Measurements from ENCODE around the gene COQ8A.

COQ8A gene

DNA sequence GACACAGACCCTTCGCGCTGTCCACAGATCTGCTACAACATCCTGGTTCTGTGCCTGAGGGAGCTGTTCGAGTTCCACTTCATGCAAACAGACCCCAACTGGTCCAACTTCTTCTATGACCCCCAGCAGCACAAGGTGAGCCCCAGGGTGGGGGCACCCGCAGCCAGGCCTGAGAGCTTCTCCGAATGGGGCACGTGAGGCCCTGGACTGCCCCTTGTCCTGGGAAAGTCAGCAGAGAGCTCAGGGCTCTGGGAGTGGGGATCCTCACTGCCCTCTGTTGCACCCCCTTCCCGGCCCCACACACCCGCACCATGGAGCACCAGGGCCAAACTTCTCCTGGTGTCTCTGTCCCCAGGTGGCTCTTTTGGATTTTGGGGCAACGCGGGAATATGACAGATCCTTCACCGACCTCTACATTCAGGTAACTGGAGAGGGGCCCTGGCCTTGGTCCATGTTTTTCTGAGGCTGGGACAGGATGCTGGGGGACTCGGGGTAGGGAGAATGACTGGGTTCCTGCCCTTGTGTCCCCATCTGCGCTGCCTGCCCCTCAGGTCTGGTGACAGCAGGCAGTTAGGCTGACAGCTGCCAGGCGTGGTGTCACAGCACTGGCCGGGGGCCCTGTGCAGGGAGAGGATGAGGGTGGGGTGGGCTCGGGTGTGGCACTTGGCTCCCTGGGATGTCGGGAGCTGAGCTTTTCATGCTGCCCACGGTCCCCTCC, 44.6 kb downstream of the COQ8A start:
- Histone ChIP-seq H3K9me3 (no peaks in the 10 kb centered on the region), H3K4me3 (no peak overlapping the region), H3K36me3 (replicated peaks) (peaks cover 15% of the 10 kb centered on the region), H3K27me3 (ENCODE audit: low read depth) (no peaks in the 10 kb centered on the region), H3K4me1 (no peaks in the 10 kb centered on the region)
- no peak for DNase-seq (ENCODE audit: low spot score in 2 of 2)
- in situ Hi-C loops (cut with MboI; ENCODE audit: low sequenced_read_pairs): no loop called here

DNA sequence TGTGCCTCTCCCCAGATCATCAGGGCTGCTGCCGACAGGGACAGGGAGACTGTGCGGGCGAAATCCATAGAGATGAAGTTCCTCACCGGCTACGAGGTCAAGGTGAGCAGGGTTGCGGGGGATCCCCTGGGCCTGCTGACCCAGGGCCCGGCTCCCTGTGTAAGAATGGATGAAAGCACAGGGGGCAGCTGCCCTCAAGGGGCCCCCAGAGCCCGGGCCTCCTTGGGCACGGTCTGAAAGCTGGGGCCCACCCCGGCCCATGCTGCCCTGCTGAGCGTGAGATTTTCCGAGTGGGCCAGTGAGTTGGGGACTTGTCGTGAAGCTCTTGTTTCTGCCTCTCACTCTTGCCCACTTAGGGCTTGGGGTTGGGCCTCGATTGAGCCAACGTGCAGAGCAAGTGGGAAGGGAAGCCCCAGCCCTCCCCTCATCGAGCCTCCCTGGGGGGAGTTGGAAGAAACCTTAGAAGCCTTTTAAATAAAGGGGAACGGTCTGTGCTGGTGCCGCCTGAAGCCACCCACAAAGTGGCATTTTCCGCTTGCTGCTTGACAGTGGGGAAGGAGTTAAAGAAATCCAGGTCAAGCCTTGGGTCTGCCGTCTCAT, 45.2 kb downstream of the COQ8A start:
- no peak overlapping the region for H3K4me3 ChIP-seq
- no peaks in the 10 kb centered on the region for H3K27me3 ChIP-seq (ENCODE audit: low read depth)
- peaks cover 15% of the 10 kb centered on the region for H3K36me3 ChIP-seq (replicated peaks)
- no peaks in the 10 kb centered on the region for H3K9me3 ChIP-seq
- no peaks in the 10 kb centered on the region for H3K4me1 ChIP-seq
- in situ Hi-C loops (cut with MboI; ENCODE audit: low sequenced_read_pairs): no loop called here
- DNase-seq (ENCODE audit: low spot score in 2 of 2): no peak

DNA sequence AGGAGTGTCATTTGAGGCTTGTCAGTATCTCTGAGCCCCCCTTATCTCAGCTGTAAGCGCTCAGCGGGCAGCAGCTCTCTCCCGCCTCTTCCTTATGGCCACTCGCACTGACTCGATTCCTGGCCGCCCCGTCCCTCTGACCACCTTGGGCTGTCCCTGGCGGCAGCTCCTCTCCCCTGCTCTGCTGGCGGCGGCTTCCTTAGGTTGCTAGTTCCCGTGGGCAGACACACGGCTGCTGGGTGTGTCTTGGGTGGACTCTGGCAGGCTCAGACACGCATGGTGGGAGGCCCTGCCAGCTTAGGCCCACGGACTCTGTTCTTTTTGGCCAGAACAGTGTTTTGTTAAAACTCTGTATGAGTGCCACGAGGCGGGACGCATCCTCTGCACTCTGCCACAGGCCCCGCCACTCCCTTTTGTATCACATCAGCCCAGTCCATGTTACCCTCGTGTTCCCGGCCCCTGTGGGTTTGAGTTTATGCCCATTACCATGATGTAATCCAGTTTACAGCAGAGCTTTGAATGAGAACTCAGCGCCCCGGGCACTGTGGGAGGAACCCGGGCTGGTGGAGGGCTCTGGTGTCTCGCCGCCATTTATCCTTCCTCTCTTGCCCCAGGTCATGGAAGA, 45.9 kb downstream of the COQ8A start:
- Histone ChIP-seq H3K27me3 (ENCODE audit: low read depth) (no peaks in the 10 kb centered on the region), H3K4me1 (no peaks in the 10 kb centered on the region; the same call in 1 of the 2 replicates), H3K36me3 (replicated peaks) (peaks cover 15% of the 10 kb centered on the region), H3K9me3 (no peaks in the 10 kb centered on the region), H3K4me3 (no peak overlapping the region)
- in situ Hi-C loops (cut with MboI; ENCODE audit: low sequenced_read_pairs): no loop called here
- no peak for DNase-seq (ENCODE audit: low spot score in 2 of 2)

DNA sequence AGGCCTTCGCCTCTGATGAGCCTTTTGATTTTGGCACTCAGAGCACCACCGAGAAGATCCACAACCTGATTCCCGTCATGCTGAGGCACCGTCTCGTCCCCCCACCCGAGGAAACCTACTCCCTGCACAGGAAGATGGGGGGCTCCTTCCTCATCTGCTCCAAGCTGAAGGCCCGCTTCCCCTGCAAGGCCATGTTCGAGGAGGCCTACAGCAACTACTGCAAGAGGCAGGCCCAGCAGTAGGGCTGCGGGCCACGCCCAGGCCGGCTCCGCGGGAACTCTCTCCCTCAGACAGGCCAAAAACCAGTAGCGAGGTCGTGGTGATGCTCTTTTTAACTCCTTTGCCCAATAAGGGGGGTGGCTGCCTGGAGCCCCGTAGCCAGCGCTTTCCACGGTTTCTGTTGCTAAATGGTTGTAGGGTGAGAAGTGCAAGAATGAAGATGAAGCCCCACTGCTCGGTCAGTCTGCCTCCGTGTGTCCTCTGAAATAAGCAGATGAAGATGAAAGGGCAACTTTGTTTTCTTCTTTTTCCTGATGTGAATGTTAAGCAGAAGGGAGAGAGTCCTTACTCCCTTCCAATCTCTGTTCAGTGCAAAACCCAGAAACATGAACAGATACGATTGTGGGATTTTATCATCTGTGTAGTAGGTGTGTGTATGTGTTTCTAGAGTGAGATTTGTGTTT, 46.5 kb downstream of the COQ8A start:
- Histone ChIP-seq H3K9me3 (no peaks in the 10 kb centered on the region), H3K36me3 (replicated peaks) (peaks cover 15% of the 10 kb centered on the region), H3K27me3 (ENCODE audit: low read depth) (no peaks in the 10 kb centered on the region), H3K4me1 (no peaks in the 10 kb centered on the region; the same call in 1 of the 2 replicates), H3K4me3 (no peak overlapping the region)
- no peak for DNase-seq (ENCODE audit: low spot score in 2 of 2)
- in situ Hi-C loops (cut with MboI; ENCODE audit: low sequenced_read_pairs): no loop called here

DNA sequence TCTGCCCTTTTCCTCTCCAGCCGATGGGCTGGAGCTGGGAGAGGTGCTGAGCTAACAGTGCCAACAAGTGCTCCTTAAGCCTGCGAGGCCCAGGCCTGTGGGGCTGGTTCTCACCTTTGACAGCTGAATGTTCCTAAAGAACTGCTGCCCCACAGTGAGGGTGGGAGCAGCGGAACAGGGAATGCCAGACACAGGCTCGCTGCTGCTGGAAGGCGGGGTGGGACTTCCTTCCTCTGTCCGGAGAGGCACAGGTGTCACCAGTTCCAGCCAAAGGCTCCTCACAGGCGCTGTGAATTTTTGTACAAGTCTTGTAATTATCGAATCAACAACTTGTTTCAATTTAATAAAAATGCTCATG, 47.1 kb downstream of the COQ8A start:
- H3K4me1 ChIP-seq: no peaks in the 10 kb centered on the region; the same call in 1 of the 2 replicates
- no peak for DNase-seq (ENCODE audit: low spot score in 2 of 2)
- no peaks in the 10 kb centered on the region for H3K9me3 ChIP-seq
- H3K36me3 ChIP-seq (replicated peaks): peaks cover 15% of the 10 kb centered on the region
- no peak overlapping the region for H3K4me3 ChIP-seq
- H3K27me3 ChIP-seq (ENCODE audit: low read depth): no peaks in the 10 kb centered on the region
- in situ Hi-C loops (cut with MboI; ENCODE audit: low sequenced_read_pairs): no loop called here

DNA sequence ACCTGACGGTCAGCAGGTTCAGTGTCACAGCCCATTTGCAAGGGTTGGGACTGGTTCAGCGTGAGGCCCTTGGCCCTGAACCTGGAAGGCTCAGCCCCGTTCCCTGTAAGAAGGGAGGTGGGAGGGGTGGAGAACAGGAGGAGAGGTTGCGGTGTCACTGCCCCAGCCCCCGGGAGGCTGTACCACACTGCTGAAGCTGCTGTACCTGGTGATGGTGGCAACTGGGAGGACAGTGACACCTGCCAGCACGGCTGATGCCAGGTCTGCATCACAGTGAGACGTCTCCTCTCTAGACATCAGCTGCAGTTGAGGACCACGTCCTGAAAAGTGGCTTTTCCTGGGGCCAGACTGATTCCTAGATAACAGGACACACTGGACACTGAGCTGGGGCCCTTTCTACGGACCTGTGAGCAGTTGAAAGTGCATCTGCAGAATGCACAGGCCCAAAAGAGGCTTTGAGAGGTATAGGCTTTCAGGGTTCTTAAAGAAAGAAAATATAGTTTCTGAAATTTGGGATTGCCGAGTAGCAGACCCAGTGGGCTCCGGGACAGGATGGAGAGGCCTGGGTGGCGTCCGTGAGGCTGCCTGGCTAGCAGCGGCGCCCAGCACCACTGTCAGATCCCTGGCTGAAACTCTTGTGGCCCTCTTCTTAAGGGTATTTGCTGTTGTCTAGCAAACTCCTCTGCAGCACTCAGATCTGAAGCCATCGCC, 47.7 kb downstream of the COQ8A start:
- Histone ChIP-seq H3K4me3 (no peak overlapping the region), H3K36me3 (replicated peaks) (peaks cover 15% of the 10 kb centered on the region), H3K27me3 (ENCODE audit: low read depth) (no peaks in the 10 kb centered on the region), H3K9me3 (no peaks in the 10 kb centered on the region), H3K4me1 (no peaks in the 10 kb centered on the region; the same call in 1 of the 2 replicates)
- in situ Hi-C loops (cut with MboI; ENCODE audit: low sequenced_read_pairs): no loop called here
- DNase-seq (ENCODE audit: low spot score in 2 of 2): no peak

DNA sequence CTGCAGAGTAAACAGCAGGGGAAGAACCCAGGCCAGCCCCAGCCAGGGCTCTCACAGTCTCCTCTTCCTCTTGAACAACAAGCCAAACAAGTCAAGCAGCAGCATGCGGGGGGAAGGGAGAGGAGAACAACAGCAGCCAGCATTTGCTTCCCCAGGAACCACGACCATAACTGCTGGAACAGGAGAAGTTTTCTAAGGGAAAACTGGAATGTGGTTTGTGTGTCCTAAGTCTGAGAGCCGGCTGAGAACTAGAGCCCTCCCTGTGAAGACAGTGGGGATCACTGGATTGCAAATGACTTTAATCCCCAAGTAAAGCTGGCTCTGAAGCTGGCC, 48.2 kb downstream of the COQ8A start:
- in situ Hi-C loops (cut with MboI; ENCODE audit: low sequenced_read_pairs): no loop called here
- H3K4me1 ChIP-seq: no peaks in the 10 kb centered on the region; the same call in 1 of the 2 replicates
- H3K9me3 ChIP-seq: no peaks in the 10 kb centered on the region
- no peak for DNase-seq (ENCODE audit: low spot score in 2 of 2)
- no peaks in the 10 kb centered on the region for H3K27me3 ChIP-seq (ENCODE audit: low read depth)
- peaks cover 15% of the 10 kb centered on the region for H3K36me3 ChIP-seq (replicated peaks)
- H3K4me3 ChIP-seq: no peak overlapping the region

DNA sequence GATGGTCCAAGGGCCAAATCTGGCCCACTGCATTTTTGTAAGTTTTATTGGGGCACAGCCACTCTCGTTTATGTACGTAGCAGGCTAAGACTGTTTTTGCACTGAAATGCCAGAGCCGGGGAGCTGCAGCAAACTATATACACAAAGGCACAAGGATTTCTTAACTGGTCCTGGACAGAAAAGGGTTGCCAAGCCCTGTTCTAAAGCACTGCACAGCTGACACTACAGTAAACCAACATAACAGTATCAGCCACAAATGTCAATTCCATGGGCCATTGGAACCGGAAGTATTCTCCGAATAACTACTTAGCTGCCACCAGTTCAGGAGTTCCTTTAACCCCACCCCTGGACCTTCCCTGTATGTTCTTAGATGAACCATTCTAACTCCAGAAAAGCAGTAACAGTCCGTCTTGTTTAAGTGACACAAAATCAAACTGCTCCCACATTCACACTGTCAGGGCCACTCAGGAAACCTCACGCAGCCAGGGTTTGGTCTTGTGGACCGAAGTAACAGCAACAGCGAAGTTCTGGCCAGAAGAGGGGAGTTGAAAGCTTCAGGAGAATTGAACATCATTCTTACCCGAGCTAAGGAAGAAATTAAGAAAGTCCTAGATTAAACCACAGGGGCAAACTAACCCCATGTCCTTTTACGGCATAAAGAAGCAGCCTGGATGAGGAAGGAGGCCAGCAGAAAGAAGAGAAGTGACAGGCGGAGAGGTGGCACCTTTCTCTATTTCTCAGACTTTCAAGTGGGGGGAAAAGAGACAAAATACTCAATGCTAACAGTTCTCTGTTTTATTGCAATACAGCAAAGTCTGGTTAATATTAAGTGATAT, 49.2 kb downstream of the COQ8A start:
- Histone ChIP-seq H3K4me3 (no peak overlapping the region), H3K4me1 (no peaks in the 10 kb centered on the region; the same call in 1 of the 2 replicates), H3K9me3 (no peaks in the 10 kb centered on the region), H3K36me3 (replicated peaks) (peaks cover 19% of the 10 kb centered on the region), H3K27me3 (ENCODE audit: low read depth) (no peaks in the 10 kb centered on the region)
- in situ Hi-C loops (cut with MboI; ENCODE audit: low sequenced_read_pairs): no loop called here
- DNase-seq (ENCODE audit: low spot score in 2 of 2): no peak

DNA sequence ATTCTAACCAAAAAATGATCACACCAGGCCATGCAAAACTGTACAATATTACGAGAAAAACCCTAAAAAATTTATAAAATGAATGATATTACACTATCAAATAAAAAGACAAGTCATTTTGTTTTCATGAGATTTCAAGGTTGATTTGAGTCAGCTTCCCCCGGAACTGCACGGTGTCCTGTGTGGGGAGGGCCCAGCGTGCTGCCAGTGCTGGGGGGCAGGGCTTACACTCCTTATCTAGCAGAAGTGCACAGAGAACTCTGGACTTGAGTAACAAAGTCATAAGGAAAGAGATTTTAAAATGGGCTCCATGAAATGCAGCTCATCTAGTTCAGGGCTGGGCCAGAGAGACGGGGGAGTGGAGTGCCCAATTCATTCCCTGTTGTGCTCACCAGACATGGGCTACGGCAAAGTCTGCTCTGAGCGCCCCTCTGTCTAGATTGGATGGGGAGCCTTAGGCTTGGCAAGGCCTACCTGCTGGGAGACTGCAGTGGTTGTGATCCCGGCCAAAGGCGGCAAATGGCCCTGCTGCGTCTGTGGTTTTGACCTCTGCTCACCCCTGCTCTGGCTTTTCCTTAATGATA, 50.1 kb downstream of the COQ8A start:
- in situ Hi-C loops (cut with MboI; ENCODE audit: low sequenced_read_pairs): no loop called here
- Histone ChIP-seq H3K36me3 (replicated peaks) (peaks cover 19% of the 10 kb centered on the region), H3K4me1 (no peaks in the 10 kb centered on the region; the same call in 1 of the 2 replicates), H3K27me3 (ENCODE audit: low read depth) (no peaks in the 10 kb centered on the region), H3K9me3 (no peaks in the 10 kb centered on the region), H3K4me3 (no peak overlapping the region)
- no peak for DNase-seq (ENCODE audit: low spot score in 2 of 2)

DNA sequence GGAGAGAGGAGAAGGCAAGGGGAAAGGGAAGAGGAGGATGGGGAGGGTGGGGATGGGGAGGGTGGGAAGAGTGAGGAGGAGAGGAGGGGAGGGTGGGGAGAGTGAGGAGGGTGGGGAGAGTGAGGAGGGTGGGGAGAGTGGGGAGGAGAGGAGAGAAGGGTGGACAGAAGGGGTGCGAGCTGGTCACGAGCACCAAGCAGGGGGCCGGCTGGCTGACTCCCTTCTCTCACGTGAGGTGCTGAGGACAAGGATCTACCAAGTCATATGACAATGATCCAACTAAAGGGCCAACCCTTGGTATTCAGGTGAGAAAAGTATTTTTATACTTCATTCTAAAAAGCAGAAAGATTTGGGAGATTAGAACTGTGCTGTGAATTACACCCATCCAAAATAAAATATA, 51.8 kb downstream of the COQ8A start:
- Histone ChIP-seq H3K36me3 (replicated peaks) (peaks cover 14% of the 10 kb centered on the region), H3K9me3 (no peaks in the 10 kb centered on the region), H3K27me3 (ENCODE audit: low read depth) (no peaks in the 10 kb centered on the region), H3K4me1 (no peaks in the 10 kb centered on the region; the same call in 1 of the 2 replicates), H3K4me3 (no peak overlapping the region)
- in situ Hi-C loops (cut with MboI; ENCODE audit: low sequenced_read_pairs): no loop called here
- DNase-seq (ENCODE audit: low spot score in 2 of 2): no peak

DNA sequence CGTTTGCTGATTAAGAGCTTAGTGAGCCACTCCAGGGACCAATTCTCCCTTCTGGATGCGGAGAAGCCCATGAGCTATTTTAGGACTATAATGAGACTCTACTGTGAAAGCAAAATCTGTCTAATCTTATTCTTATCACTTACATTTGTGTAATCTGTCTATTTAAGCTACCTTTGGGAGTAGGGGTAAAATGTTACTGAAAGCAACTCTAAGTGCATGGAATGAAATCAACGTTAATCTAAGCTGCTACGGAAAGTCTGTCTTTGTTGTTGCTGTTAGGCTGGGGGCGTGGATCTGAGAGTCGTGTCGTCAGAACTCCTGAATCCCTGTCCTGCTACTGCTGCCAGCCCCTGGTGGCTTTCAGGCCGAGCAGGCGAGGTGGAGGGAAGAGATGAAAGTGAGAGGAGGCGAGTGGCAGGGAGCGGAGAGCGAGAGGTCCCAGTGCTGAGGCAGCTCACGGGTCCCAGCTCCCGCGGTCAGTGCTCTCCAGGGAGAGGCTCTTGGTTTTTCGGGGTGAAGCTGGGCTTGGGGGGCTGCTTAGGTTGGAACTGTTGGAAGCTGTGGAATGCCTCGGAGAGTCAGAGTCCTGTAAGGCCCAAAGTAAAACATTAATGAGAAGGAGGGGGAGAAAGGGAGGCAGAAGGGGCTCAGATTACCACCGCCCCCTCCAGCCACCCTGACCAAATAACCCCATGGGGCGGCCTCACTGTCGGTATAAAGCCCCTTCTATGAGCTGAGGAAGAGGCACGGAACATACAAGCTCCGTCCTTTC, 53.9 kb downstream of the COQ8A start:
- Histone ChIP-seq H3K9me3 (no peaks in the 10 kb centered on the region), H3K4me3 (no peak overlapping the region), H3K4me1 (no peaks in the 10 kb centered on the region; the same call in 1 of the 2 replicates), H3K27me3 (ENCODE audit: low read depth) (no peaks in the 10 kb centered on the region), H3K36me3 (replicated peaks) (0 out of 2 replicates have a peak, but pooled peaks cover 4% of the 10 kb centered on the region)
- in situ Hi-C loops (cut with MboI; ENCODE audit: low sequenced_read_pairs): no loop called here
- no peak for DNase-seq (ENCODE audit: low spot score in 2 of 2)
